Measurements from ENCODE around the gene COL1A1. TPM values are rescaled to one million over a fixed set of nuclear protein-coding genes. Genes with fewer than 3 reads are reported as not detected.

Gene COL1A1
- total RNA-seq, 4 donors from 2014 or later, result 12.2 to 57.3 (median 18.5) TPM

GRCh38 chr17:50183421-50183994, 17.9 kb downstream of the COL1A1 start:
- H3K4me3 ChIP-seq (replicated peaks in 1 of 3), result no peak overlapping the region
- 64 to 67% methylated on average over 12 of the region's 12 CpGs for WGBS, 2 donors
- DNase-seq, result no peak
- TF ChIP-seq POLR2A (IDR thresholded peaks at IDR 0.05), result no peak
- TF ChIP-seq, protein P1, sequence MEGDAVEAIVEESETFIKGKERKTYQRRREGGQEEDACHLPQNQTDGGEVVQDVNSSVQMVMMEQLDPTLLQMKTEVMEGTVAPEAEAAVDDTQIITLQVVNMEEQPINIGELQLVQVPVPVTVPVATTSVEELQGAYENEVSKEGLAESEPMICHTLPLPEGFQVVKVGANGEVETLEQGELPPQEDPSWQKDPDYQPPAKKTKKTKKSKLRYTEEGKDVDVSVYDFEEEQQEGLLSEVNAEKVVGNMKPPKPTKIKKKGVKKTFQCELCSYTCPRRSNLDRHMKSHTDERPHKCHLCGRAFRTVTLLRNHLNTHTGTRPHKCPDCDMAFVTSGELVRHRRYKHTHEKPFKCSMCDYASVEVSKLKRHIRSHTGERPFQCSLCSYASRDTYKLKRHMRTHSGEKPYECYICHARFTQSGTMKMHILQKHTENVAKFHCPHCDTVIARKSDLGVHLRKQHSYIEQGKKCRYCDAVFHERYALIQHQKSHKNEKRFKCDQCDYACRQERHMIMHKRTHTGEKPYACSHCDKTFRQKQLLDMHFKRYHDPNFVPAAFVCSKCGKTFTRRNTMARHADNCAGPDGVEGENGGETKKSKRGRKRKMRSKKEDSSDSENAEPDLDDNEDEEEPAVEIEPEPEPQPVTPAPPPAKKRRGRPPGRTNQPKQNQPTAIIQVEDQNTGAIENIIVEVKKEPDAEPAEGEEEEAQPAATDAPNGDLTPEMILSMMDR (IDR thresholded peaks at IDR 0.05), result no peak
- intact Hi-C loops (cut with DNase I), result no loop called here
- H3K36me3 ChIP-seq, result peaks cover 0 to 2% of the 10 kb centered on the region in 2 donors
- H3K27ac ChIP-seq, result no peak overlapping the region
- no peaks in the 10 kb centered on the region for H3K27me3 ChIP-seq
- H3K4me1 ChIP-seq, result peaks cover 3% of the 10 kb centered on the region in 2 donors
- H3K9me3 ChIP-seq, result no peaks in the 10 kb centered on the region

DNA sequence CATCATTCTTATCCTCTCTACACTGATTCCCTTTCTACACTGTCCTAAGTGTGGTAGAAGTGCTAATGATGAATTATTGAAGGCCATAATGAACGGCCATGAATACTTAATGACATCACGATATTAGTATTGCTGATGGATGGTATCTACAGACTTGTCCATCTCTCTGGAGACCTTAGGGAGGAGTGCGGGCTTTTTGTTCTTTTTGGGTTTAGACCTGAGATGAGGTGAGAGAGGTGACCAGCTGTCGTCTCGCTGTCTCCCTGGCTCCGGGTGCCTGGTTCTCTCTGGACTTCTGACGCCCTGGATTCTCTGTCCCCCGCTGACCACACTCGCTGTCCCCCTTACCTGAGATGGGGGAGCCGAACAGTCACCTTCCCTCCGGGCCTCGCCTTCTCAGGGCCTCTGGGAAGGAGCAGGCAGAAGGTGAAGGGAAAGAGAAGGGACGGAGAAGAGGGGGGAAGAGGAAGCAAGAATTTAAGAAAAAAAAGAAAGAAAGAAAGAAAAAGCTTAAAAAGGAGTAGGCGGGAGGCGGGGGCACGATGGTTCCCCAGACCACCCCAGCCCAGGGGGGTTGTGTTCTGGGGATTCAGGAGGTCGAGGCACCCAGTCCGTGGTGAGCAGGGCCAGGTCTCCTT, 18.5 kb downstream of the COL1A1 start:
- WGBS, 2 donors, result 76 to 79% methylated on average over 18 of the region's 18 CpGs
- peaks cover 0 to 2% of the 10 kb centered on the region in 2 donors for H3K36me3 ChIP-seq
- peaks cover 6 to 9% of the 10 kb centered on the region in 2 donors for H3K4me1 ChIP-seq
- intact Hi-C loops (cut with DNase I), result no loop called here
- H3K9me3 ChIP-seq, result no peaks in the 10 kb centered on the region
- H3K4me3 ChIP-seq (replicated peaks in 1 of 3), result no peak overlapping the region
- H3K27me3 ChIP-seq, result no peaks in the 10 kb centered on the region
- no peak overlapping the region for H3K27ac ChIP-seq
- TF ChIP-seq POLR2A (IDR thresholded peaks at IDR 0.05), result no peak
- TF ChIP-seq, protein P1 (IDR thresholded peaks at IDR 0.05), result no peak
- DNase-seq, result no peak

DNA sequence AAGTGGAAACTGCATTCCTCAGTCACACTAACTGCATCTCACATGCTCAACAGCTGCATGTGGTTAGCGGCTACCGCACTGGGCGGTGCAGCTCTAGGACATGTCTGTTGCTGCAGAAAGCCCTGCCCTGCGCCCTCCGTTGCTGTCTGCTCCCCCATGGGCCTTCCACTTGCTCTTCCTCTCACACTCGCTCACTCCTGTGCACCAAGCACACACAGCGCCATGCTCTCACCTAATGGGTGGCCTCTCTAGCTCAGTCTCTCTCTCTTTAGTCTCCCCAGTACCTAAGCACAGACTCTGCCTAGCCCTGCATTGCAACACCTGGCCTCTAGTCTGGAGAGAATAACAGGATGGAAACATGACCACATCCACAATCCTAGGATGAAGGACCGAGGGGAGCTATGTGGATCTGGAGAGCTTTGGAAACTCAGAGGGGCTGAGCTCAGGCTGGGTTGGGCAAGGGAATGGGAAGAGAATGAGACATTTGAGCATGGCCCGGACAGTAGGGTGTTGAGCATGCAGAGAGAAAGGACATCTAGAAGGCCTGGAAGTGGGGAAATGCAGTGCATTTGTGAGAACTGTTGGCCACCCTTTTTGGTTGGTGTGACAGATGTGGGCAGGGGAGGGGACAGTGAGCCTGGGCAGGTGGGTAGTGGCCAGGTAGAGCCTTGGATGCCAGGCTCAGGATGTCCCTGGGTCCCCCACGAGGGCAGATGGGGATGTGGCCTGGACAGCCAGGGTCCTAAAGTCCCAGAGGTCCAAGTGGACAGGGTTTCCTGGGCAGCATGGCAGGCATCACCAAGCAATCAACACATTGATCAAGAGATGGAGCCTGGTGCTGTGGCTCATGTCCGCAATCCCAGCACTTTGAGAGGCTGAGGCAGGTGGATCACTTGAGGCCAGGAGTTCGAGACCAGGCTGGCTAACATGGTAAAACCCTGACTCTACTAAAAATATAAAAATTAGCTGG, 19.6 kb downstream of the COL1A1 start:
- no peaks in the 10 kb centered on the region for H3K27me3 ChIP-seq
- peaks cover 11 to 20% of the 10 kb centered on the region in 2 donors for H3K4me1 ChIP-seq
- no peak for DNase-seq
- peaks cover 0 to 2% of the 10 kb centered on the region in 2 donors for H3K36me3 ChIP-seq
- H3K27ac ChIP-seq, result no peak overlapping the region
- intact Hi-C loops (cut with DNase I), result no loop called here
- no peaks in the 10 kb centered on the region for H3K9me3 ChIP-seq
- 77 to 83% methylated on average over 12 of the region's 12 CpGs for WGBS, 2 donors
- no peak overlapping the region for H3K4me3 ChIP-seq (replicated peaks in 1 of 3)
- TF ChIP-seq, protein P1 (IDR thresholded peaks at IDR 0.05), result no peak
- no peak for TF ChIP-seq POLR2A (IDR thresholded peaks at IDR 0.05)

DNA sequence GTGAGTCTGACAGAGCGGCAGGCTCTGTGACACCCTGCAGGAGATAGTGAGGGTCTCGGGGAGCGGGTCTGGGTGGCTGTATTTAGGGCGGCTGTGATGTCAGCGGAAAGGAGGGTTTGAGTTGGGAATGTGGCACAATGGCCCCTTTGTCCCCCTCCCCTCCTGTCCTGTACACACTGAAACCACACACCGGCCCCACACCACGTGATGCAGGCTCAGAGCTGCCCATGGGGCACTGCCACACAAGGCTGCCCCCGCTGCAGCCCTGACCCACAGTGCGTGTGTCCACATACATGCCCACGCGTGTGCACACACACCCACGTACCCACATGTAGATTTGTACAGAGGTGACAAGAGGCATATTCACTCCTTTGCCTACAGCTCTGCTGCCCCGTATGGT, 20.3 kb downstream of the COL1A1 start:
- Histone ChIP-seq H3K4me1 (peaks cover 11 to 23% of the 10 kb centered on the region in 2 donors), H3K27me3 (no peaks in the 10 kb centered on the region), H3K27ac (no peak overlapping the region), H3K9me3 (no peaks in the 10 kb centered on the region), H3K36me3 (no peaks in the 10 kb centered on the region), H3K4me3 (replicated peaks in 1 of 3) (no peak overlapping the region)
- TF ChIP-seq, protein P1 (IDR thresholded peaks at IDR 0.05), result no peak
- TF ChIP-seq POLR2A (IDR thresholded peaks at IDR 0.05), result no peak
- 95 to 98% methylated on average over 10 to 13 of the region's 13 CpGs for WGBS, 2 donors
- intact Hi-C loops (cut with DNase I), result no loop called here
- no peak for DNase-seq
